Effector memory CD8-positive, alpha-beta T cell (primary cell): ENCODE results near the gene CD28.

Experiments used
- ATAC-seq: fragments of 150-1000 bp; cut with Tn5 transposase; replicated peaks from 2 replicates; pipeline ENCODE4 v1.10.0; 2021; ENCODE audit warnings: mild to moderate bottlenecking, moderate library complexity
- DNase-seq, 3 experiments: peaks; one replicate each; pipeline ENCODE4 v3.0.0; 2021
- H3K27ac Mint-ChIP-seq, 2 donors: one replicate each; pipeline ENCODE4 v1.8.0; 2022; ENCODE audit warnings: mild to moderate bottlenecking in 2 of 2, mixed read lengths in 2 of 2, moderate library complexity in 2 of 2
- H3K27me3 Mint-ChIP-seq, 2 donors: one replicate each; pipeline ENCODE4 v1.8.0; 2022; ENCODE audit warnings: mixed read lengths in 2 of 2
- H3K36me3 Mint-ChIP-seq: one replicate; pipeline ENCODE4 v1.8.0; 2022; ENCODE audit warnings: mild to moderate bottlenecking, moderate library complexity, mixed read lengths; ENCODE audit not compliant: insufficient read depth
- H3K4me1 Mint-ChIP-seq, 2 donors: one replicate each; pipeline ENCODE4 v1.8.0; 2022; ENCODE audit warnings: low read depth in 2 of 2, mixed read lengths in 2 of 2
- H3K4me3 Mint-ChIP-seq, 2 donors: one replicate each; pipeline ENCODE4 v1.8.0; 2022; ENCODE audit warnings: mild to moderate bottlenecking in 2 of 2, mixed read lengths in 2 of 2, moderate library complexity in 2 of 2
- H3K9me3 Mint-ChIP-seq, 2 donors: one replicate each; pipeline ENCODE4 v1.8.0; 2022; ENCODE audit warnings: mixed read lengths in 2 of 2

The CD28 gene

DNA sequence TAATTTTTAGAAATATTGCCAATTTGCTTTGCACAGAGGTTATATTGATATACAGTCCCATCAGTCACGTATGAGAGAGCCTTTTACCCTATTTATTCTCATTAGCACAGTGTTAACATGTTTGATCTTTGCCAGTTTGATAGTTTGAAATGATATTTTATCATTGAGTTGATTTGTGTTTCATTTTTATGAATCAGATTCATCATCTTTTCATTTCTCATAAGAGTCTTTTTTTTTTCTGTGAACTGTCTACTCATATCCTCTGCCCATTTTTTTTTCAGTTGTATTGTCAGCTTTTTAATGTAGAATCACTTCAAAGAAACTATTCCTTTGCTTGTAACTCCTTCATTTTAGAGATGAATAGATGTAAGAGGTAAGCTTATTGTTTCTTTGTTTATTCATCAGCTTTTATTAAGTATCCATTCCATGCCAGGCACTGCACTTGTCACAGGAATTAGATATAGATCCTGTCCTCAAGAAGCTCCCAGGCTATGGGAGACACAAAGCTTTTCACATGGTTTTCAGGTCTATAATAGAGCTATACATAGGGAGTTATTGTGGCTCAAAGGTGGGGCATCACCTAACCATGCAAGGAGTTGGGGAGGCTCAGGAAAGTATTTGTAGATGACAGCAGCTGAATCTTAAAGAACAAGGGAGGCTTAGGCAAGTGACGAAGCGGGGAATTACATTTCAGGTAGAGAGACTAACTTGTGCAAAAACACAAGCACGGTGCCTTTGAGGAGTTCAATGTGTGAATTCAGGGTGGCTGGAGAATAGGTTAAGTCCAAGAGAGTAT lies 42.1 kb downstream of the CD28 start:
- ATAC-seq = no peak
- no peak overlapping the region for H3K4me3 Mint-ChIP-seq
- H3K36me3 Mint-ChIP-seq = peaks cover 11% of the 10 kb centered on the region
- H3K27me3 Mint-ChIP-seq = no peaks in the 10 kb centered on the region
- peaks cover 28 to 30% of the 10 kb centered on the region in 2 donors for H3K4me1 Mint-ChIP-seq
- H3K9me3 Mint-ChIP-seq = peaks cover 0 to 5% of the 10 kb centered on the region in 2 donors
- peak overlapping the region; percentile 3 to 52 for H3K27ac Mint-ChIP-seq
- DNase-seq = no peak

DNA sequence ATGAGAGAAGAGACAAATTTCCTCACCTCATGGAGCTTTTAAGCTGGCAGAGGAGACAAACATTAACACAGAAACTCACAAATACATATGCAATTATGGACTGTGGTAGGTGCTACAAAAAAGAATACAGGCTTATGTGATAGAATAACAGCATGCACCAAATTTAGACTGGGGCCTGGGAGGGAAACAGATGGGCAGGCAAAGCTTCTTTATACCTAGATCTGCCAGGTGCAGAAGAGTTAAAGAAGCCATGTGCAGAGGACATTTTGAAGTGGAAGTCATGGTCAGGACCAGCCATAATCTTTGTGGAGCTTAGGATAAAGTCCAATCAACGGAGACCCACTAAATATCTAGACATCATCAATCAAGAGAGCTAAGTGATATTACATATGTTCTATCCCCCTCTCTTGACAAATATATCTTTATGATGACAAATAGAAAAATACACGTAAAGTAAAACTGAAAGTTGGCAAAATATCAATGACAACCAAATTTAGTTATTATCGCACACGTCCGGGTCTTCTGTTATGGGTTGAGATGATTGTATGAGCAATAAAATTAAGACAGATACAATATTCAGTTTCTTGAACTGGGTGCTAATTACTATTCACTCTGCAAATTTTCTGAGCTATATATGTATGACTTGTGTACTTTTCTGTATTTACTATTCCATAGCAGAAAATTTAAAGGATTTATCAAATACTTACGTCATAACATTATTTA lies 44.1 kb downstream of the CD28 start:
- ATAC-seq = no peak
- Mint-ChIP-seq H3K27ac (peak overlapping the region in 1 of 2 donors; percentile 67), H3K27me3 (no peaks in the 10 kb centered on the region), H3K36me3 (peaks cover 11% of the 10 kb centered on the region), H3K9me3 (peaks cover 0 to 4% of the 10 kb centered on the region in 2 donors), H3K4me1 (peaks cover 21 to 33% of the 10 kb centered on the region in 2 donors), H3K4me3 (peak overlapping the region; percentile 22 to 43)
- no peak for DNase-seq

DNA sequence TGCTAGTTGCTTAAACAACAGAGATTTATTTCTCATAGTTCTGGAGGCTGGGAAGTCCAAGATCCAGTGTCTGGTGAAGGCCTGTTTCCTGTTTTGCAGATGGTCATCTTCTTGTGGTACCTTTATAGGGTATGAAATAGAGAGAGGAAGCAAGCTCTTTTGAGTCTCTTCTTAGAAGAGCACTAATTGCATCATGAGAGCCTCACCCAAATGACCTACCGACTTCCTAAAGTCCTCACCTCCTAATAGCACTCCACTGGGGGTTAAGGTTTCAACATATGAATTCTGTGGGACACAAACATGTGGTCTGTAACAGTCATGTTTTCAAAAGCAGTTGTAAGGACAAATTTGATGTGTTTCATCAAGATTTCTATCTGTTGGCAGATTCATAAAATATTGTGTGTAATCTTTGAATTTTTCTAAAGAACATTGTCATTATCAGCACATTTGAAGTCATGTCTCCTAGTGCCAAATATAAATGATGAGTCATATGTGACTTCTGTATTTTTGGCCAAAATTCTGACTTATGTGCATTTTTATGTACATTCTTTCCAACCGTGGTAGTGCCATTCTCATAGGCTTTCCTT lies 45.3 kb downstream of the CD28 start:
- peak overlapping the region in 1 of 2 donors; percentile 46 for H3K4me3 Mint-ChIP-seq

DNA sequence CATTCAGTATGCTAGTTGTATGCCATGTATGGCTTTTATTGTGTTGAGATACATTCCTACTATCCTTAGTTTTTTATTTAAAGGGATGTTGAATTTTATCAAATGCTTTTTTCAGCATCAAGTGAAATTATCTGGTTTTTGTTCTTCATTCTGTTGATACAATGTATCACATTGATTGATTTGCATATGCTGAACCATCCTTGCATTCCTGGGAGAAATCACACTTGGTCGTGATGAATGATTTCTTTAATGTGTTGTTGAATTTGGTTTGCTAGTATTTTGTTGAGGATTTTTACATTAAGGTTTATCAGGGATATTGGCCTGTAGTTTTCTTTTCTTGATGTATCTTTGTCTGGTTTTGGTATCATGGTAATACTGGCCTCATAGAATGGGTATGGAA lies 49.7 kb downstream of the CD28 start:
- H3K4me1 Mint-ChIP-seq = peaks cover 11 to 17% of the 10 kb centered on the region in 2 donors
- DNase-seq = no peak
- no peak overlapping the region for H3K27ac Mint-ChIP-seq
- peaks cover 10 to 14% of the 10 kb centered on the region in 2 donors for H3K9me3 Mint-ChIP-seq
- no peak for ATAC-seq
- H3K4me3 Mint-ChIP-seq = no peak overlapping the region
- peaks cover 18% of the 10 kb centered on the region for H3K36me3 Mint-ChIP-seq
- H3K27me3 Mint-ChIP-seq = no peaks in the 10 kb centered on the region

More for the DNA sequence above, 45.3 kb downstream of the CD28 start:
- Mint-ChIP-seq H3K27me3 (no peaks in the 10 kb centered on the region), H3K9me3 (peaks cover 7 to 8% of the 10 kb centered on the region in 2 donors), H3K36me3 (peaks cover 11% of the 10 kb centered on the region), H3K4me1 (peaks cover 17 to 26% of the 10 kb centered on the region in 2 donors), H3K27ac (no peak overlapping the region)
- ATAC-seq (no peak), DNase-seq (no peak)

DNA sequence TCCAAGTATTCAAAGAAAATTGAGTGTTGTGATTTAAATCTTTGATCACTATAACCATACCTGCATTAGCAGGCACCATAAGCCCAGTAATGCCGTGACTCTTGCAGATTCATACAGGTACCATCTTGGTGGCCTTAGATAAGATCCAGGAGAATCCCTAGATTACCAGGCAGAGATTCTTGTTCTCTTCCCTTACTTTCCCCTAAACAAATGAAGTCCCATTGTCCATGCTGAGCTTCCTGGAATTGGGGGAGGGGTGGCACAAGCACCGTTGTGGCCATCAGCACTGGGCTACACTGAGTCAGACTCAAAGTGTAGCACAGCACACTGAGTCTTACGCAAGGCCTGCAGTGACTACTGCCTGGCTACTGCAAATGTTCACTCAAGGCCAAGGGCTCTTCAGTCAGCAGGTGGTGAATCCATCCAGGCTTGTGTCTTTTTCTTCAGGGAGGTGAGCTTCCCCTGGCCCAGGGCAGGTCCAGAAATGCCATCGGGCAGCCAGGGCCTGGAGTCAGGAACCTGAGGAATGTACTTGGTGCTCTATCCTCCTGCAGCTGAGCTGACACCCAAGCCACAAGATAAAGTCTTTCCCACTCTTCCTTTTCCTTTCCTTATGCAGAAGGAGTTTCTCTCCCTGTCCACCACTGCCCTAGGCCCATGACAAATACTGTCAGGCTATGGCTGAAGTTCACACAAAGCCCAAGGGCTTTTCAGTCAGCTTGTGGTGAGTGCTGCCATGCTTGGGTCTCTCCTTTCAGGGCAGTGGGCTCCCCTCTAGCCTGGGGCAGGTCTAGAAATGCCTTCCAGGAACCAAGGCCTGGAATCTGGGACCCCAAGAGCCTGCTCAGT lies 52.6 kb downstream of the CD28 start:
- Mint-ChIP-seq H3K4me1 (peaks cover 26 to 43% of the 10 kb centered on the region in 2 donors), H3K9me3 (peaks cover 10 to 14% of the 10 kb centered on the region in 2 donors), H3K27ac (no peak overlapping the region), H3K36me3 (peaks cover 15% of the 10 kb centered on the region), H3K4me3 (no peak overlapping the region), H3K27me3 (no peaks in the 10 kb centered on the region)
- ATAC-seq = no peak
- DNase-seq = no peak

DNA sequence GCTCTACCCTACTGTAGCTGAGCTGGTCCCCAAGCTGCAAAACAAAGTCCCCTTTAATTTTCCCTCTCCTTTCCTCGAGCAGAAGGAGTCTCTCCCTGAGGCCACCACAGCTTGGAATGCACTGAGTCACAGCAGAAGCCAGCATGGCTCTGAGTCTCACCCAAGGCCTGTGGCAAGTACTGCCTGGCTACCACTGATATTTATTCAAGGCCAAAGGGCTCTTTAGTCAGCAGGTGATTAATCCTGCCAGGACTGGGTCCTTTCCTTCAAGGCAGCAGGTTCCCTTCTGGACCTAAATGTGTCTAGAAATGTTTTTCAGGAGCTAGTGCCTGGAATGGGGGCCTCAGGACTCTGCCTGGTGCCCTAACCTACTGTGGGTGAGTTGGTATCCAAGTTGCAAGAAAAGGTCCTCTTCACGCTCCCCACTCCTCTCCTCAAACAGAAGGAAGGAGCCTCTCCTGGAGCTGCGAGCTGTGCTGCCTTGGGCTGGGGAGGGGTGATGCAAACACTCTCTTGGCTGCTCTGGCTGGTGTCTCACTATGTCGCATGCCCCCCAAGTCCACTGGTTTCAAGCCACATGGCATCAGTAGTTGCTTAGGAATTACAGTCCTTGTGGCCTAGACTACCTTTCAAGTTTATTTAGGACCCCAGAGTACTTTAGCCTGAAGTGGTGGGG lies 53.4 kb downstream of the CD28 start:
- ATAC-seq (no peak), DNase-seq (no peak)
- Mint-ChIP-seq H3K36me3 (peaks cover 15% of the 10 kb centered on the region), H3K4me1 (peaks cover 32 to 45% of the 10 kb centered on the region in 2 donors), H3K9me3 (peaks cover 10 to 14% of the 10 kb centered on the region in 2 donors), H3K4me3 (no peak overlapping the region), H3K27ac (peak overlapping the region; percentile 44 to 71), H3K27me3 (no peaks in the 10 kb centered on the region)

DNA sequence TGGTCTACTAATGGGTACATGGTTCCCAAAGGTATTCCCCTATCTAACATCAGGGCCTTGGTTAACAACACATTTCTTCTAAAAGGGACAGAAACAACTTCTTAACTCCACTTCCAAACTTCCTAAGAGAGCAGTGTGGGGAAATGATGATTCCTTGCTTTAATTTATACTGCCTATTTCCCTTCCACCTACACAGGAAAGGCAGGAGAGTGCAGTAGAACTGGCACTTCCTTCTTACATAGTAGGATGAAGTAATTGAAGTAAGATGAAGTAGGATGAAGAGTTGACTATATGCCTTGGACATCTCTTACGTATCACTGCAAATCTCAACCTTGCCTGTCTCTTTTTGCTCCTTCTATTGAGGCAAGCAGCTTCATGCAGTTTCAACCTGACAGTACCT lies 54.7 kb downstream of the CD28 start:
- H3K9me3 Mint-ChIP-seq = peaks cover 6 to 12% of the 10 kb centered on the region in 2 donors
- H3K36me3 Mint-ChIP-seq = peaks cover 15% of the 10 kb centered on the region
- ATAC-seq = no peak
- no peaks in the 10 kb centered on the region for H3K27me3 Mint-ChIP-seq
- H3K27ac Mint-ChIP-seq = peak overlapping the region in 1 of 2 donors; percentile 77
- DNase-seq = no peak
- no peak overlapping the region for H3K4me3 Mint-ChIP-seq
- peaks cover 42 to 50% of the 10 kb centered on the region in 2 donors for H3K4me1 Mint-ChIP-seq

DNA sequence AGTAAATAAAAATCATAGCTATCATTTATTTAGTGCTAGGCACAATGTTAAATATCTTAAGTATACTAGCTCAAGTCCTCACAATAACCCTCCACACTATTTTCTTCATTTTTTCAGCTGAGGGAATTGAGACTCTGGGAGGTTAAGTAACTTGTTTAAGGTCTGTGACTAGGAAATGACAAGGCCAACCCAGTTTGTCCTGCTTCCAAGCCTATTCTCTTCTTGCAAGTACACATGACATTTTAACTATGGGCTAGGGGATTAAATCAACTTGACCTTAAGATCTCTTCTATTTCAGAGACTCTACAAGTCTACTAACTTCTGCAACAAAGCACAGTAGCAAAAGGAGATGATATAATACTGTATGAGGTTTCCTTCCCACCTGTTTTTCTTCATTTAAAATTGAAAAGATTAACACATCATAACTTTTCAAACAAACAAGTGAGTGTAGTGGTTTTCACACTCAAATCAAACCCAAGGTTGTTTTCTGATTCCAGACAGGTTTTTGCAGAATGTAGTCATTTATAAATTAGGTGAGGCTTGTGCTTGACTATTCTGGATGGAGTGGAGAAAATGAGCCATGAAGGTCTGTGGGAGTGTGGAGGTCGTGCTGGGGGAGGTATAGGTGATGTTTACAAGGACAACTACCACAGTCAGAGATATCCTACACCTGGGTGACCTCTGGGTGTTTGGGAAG lies 57.0 kb downstream of the CD28 start:
- peak; percentile 48 for ATAC-seq
- DNase-seq = no peak
- peak overlapping the region; percentile 7 to 72 for H3K4me3 Mint-ChIP-seq

DNA sequence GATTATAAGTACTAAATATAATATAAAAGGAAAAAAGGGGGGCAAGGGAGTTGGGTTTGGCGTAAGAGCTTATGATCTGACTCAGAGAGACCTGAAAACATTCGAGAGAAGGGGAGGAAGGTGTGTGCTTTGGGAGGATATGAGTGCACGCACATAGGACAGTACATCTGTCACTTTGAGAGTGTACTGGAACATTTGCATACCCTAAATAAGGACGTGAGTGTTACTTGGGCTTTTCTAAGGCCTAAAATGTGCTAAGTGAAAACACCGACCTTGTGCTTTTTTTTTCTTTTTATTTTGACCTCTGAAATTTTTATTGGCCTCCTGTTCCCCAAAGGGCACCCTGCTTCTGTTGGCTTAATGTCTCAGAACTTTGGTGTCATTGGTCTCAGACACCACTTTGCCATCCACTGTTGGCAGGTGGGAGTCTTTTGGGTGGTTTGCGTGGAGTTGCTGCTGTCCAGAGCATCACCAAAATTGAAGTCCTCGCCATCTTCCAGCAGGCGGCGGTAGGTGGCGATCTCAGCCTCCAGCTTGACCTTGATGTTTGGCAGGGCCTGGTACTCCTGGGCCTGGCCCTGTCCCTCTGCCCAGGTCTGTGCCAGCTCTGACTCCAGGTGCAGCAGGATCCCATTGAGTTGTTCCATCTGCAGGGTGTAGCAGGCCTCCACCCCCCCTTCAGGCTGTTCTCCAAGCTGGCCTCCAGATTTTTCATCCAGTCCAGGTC lies 57.7 kb downstream of the CD28 start:
- Mint-ChIP-seq H3K27me3 (no peaks in the 10 kb centered on the region), H3K4me3 (peak overlapping the region; percentile 7 to 72), H3K27ac (peak overlapping the region; percentile 77 to 90), H3K4me1 (peaks cover 46 to 50% of the 10 kb centered on the region in 2 donors), H3K36me3 (peaks cover 10% of the 10 kb centered on the region), H3K9me3 (no peaks in the 10 kb centered on the region)
- ATAC-seq (peak; percentile 91), DNase-seq (no peak)

More for the DNA sequence above, 57.0 kb downstream of the CD28 start:
- Mint-ChIP-seq H3K27me3 (no peaks in the 10 kb centered on the region), H3K36me3 (peaks cover 15% of the 10 kb centered on the region), H3K27ac (peak overlapping the region; percentile 77 to 90), H3K9me3 (no peaks in the 10 kb centered on the region), H3K4me1 (peaks cover 48 to 50% of the 10 kb centered on the region in 2 donors)

DNA sequence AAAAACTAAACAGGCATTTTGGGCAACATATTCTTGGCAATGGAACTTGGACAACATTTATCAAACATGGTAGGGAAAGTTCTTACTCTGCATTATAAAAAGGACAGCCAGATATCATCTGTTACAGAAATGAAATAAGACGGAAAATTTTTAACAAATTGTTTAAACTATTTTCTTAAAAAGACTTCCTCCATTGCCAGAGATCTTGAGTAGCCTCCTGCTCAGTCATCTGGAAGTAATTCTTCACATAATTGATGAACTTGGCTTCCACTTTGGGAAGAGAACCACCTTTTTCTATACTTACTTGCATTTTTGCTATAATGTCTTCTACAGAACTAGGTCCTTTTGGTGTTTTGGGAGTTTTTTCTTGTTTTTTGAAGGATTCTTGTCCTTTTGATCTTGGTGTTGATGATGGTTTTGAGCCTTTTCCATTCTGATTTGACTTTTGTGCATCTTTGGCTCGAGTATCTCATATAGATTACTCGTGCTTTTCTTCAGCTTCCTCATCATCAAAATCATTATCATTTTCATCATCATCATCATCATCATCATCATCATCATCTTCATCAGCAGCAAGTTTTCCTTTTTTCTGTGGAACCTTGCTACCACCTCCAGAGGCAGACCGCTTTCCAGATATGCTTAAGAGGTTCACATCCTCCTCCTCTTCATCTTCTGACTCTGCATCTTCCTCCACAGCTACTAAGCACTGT lies 66.2 kb downstream of the CD28 start:
- Mint-ChIP-seq H3K4me1 (peaks cover 0 to 3% of the 10 kb centered on the region in 2 donors), H3K4me3 (no peak overlapping the region), H3K36me3 (peaks cover 16% of the 10 kb centered on the region), H3K9me3 (no peaks in the 10 kb centered on the region), H3K27me3 (no peaks in the 10 kb centered on the region), H3K27ac (no peak overlapping the region)
- DNase-seq = no peak
- no peak for ATAC-seq

DNA sequence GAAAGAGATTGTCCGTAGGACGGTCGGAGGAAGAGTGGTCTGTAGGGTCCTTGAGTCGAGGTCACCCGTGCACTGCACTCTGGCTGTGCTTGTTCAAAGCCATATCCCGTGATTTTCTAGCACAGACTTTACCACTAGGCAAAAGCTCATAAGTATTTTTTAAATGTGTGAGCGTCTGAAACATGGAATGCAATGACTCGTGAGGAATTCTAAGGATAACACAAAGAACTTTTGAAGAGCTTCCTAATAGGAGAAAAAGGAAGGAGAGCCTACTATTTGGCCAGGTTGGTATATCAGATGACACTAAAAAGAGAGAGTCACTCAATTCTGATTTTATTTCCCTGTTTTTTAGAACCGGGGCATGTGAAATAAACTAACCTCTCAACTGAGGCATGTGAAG lies 68.3 kb downstream of the CD28 start:
- no peaks in the 10 kb centered on the region for H3K9me3 Mint-ChIP-seq
- H3K36me3 Mint-ChIP-seq = peaks cover 7% of the 10 kb centered on the region
- H3K4me3 Mint-ChIP-seq = no peak overlapping the region
- DNase-seq = no peak
- peaks cover 3 to 10% of the 10 kb centered on the region in 2 donors for H3K4me1 Mint-ChIP-seq
- ATAC-seq = no peak
- H3K27me3 Mint-ChIP-seq = no peaks in the 10 kb centered on the region
- no peak overlapping the region for H3K27ac Mint-ChIP-seq
